GM20431 (cell line): ENCODE measurements around the gene ATP11B.

ENCODE experiments used
- in situ Hi-C: fragments of 300-500 bp; cut with MseI, MboI; formaldehyde crosslinking; loops from one replicate; pipeline ENCODE4 v1.15.0; 2020; ENCODE audit warnings: low sequenced_read_pairs; ENCODE audit not compliant: unreplicated experiment

ATP11B gene

DNA sequence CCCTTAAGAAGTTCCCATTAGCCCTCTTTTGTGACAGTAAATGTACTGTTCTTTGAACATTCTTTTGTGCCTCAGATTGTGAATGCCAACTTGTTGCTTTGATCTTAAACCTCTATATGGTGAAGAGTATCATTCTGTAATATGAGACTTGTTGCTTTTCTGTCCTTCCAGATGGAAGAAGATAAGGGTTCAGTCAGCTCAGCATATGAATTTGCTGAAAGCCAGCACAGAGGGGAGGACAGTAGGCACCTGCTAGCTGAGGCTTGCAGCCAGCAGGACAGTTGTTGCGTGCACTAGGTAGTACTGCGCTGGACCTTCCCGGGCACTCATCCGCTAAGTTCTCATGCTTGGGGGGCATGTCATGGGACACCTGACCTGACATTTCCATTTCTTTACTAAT is 112.3 kb downstream of the ATP11B start:
- in situ Hi-C loops = no loop called here

DNA sequence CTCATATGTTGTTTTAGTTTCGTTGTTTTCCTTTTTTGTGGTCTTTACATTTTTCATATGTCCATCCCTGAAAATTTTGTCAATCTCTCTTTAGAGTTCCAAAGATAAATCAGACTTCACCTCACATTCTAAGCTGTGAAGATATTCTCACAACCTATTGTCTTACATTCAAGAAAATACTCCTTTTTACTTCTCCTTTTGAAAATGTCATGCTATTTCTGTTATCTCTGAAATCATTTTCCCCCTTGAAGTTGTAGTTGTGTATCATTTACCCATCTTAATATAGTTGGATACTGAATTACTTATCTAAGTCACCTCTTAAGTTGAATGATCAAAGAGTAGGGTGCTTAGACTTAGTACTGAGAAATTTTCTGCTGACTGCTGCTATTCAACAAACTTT is 112.7 kb downstream of the ATP11B start:
- in situ Hi-C loops = no loop called here

DNA sequence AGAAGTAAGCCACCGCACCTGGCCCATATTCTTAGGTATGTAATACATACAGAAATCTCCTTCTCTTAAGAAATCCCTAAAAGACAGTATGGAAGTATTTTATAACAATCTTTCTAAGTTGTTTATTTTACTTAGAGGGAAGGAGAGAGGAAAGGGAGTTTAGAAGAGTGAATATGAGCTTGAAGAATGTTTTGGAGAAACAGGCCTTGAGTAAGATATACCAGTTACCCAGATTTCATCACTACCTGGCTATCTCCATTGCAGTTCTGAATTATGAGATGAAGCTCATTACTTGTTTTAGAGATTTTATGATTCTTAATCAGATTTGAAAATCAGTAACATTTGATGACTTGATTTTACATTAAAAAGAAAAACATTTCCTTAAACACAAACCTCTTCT is 115.2 kb downstream of the ATP11B start:
- in situ Hi-C loops = no loop called here

DNA sequence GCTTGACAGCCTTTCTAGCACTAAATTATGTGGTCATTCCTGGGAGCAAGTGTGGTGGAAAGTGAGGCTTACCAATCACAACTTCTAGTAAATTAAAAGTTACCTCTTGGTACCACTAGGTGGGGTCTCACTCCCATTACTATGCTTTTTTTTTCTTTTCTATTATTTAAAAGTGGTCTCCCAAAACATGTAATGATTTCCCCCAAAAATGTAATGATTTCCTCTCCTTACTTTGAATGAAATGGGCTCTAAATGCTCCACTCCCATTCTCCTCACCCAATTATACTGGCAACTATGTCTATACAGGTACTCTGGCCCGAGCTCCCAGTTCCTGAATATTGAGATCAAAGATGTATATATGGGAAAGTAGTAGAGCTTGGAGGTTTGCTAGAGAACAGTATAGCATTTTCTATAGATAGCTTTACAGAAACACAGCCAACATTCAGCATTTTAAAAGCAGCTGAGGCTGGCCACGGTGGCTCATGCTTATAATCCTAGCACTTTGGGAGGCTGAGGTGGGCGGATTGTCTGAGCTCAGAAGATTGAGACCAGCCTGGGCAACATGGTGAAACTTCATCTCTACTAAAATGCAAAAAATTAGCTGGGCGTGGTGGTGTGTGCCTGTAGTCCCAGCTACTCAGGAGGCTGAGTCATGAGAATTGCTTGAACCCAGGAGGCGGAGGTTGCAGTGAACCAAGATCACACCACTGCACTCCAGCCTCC is 116.2 kb downstream of the ATP11B start:
- in situ Hi-C loops = no loop called here

DNA sequence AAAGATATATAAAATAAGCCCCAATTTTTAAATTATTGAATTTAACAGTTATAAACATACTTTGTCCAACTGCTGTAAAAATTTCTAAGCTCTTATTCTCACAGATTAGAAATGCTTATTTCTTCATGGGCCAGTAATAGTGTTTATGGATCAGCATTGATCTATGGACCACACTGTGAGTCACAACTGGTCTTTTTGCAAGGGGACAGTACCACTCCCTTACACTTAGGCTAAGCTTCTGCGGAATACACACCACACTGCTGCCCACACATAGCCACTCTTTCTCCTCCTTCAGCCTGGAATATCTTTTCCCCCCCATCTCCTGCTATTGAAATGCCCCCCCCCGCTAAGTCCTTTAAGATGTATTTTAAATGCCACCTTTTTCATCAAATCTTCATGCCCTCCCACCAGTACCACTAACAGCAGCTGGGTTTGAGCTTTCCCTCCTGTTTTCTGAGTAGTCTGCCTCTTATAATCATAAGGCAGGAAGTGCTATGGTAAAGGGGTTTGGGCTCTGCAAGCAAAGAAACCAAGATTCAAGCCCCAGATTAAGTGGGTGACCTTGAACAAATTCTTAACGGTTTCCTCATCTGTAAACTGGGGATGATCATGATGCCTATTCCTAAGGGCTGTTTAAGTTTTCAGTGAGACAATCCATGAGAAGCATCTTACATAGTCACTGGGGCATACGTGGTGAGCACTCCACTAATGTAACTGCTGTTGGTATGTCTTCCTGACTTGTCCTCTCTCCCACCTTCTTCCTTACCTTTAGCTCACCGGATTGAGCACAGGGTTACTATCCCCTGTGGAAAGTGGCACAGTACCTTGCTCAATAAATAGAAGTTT is 117.9 kb downstream of the ATP11B start:
- in situ Hi-C loops = no loop called here

DNA sequence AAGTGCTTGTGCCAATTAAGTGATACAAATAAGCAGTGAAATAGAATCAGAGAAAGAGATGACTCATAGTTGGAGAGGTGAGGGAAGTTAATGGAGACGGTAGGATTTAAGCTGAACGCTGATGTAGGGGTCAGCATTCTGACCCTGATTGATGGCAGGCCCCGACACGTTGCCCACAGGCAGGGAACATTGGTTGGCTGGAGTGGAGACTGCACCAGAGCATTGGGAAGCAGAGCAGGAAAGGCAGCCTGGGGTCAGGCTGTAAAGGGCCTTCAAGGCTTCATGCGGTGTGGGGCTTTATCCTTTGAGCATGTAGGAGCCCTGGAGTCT is 118.4 kb downstream of the ATP11B start:
- in situ Hi-C loops = no loop called here

DNA sequence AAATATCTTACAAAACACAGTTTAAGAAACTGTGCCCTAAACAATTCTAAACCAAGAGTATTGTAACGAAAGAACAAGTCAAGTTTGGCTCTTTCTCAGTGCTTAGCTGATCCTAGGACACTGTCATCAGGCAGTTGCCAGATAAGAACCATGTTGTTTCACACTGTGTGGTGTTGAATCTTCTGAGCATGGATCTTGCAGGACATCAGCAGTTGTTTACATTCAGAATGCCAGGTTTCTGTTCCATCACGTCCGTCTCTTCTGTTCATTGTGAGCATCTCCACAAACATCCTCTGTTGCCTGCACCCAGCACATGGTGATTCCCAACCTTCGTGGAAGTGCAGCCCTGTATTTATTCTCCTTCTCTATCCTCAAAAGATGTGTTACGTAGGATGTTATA is 119.2 kb downstream of the ATP11B start:
- in situ Hi-C loops = no loop called here

DNA sequence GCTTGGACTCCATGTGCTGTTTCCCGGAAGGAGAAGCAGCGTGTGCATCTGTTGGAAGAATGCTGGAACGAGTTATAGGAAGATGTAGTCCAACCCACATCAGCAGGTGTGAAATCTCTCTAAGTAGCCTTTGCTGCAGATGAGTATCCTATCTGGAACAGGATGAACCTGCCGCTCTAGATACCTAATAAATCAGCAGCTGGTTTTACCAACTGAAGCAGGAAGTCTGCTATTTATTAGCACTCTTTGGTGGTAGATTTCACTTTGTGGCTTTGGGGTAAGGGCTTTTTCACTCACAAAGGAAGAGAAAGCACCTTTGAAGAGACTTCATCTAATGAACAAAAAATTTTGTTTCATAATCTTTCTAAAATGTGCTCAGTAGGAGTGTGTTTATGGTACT is 120.6 kb downstream of the ATP11B start:
- in situ Hi-C loops = no loop called here

DNA sequence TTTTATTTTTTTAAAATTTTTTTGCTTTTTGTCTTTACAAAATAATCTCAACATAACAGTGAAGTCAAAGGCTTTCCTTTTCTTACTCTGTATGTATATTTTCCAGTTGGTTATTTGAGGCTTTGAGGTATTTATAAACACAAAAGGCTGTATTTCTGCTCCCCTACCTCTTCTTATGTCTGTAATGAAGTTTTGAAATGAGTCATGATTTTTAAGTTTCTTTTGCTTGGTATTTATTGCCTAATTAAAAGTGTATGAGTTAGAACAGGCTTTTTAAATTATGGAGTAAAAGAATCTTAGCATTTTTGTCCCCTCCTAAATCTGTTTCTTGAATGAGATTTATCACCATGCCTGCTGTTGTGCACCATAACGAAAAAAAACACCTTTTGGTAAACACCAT is 121.0 kb downstream of the ATP11B start:
- in situ Hi-C loops = no loop called here

DNA sequence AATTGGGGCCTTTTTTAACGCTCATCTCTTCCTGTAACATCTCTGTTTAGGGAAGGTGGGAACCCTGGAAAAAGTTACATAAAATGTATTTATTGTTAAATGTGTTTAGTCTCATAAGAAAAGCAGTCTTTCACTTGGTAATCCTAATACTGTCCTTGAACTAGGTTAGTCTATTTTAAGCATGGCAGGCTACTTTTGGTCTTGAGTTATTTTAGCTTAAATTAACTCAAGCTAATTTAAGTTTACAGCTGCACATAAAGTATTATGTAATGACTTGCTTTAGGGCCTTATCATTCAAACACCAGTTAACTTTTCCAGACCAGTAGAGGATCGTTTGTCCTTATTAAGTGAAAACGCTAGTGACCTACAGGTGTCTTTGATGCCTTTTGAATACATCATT is 123.8 kb downstream of the ATP11B start:
- in situ Hi-C loops = no loop called here

DNA sequence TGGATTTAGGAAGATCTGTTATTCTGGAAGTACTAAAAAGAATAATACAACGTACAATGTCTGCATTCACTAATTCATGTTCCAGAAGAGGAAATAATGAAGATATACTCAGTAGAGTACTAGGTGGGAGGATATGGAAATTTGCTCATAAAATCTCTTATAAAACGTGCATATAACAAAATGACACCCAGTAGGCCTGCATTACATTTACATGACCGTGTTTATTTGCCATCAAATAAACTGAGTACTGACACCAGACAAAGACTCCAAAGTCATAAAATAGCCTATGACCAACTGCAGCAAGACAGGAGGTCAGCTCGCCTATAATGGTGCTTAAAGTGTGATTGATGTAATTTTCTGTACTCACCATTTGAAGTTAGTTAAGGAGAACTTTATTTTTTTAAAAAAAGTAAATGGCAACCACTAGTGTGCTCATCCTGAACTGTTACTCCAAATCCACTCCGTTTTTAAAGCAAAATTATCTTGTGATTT is 126.6 kb downstream of the ATP11B start:
- in situ Hi-C loops = no loop called here

DNA sequence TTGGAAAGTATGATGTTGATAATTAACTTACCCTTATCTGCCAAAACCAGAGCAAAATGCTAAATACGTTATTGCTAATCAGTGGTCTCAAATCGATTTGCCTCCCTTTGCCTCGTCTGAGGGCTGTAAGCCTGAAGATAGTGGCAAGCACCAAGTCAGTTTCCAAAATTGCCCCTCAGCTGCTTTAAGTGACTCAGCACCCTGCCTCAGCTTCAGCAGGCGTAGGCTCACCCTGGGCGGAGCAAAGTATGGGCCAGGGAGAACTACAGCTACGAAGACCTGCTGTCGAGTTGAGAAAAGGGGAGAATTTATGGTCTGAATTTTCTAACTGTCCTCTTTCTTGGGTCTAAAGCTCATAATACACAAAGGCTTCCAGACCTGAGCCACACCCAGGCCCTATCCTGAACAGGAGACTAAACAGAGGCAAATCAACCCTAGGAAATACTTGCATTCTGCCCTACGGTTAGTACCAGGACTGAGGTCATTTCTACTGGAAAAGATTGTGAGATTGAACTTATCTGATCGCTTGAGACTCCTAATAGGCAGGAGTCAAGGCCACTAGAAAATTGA is 127.3 kb downstream of the ATP11B start:
- in situ Hi-C loops = no loop called here

DNA sequence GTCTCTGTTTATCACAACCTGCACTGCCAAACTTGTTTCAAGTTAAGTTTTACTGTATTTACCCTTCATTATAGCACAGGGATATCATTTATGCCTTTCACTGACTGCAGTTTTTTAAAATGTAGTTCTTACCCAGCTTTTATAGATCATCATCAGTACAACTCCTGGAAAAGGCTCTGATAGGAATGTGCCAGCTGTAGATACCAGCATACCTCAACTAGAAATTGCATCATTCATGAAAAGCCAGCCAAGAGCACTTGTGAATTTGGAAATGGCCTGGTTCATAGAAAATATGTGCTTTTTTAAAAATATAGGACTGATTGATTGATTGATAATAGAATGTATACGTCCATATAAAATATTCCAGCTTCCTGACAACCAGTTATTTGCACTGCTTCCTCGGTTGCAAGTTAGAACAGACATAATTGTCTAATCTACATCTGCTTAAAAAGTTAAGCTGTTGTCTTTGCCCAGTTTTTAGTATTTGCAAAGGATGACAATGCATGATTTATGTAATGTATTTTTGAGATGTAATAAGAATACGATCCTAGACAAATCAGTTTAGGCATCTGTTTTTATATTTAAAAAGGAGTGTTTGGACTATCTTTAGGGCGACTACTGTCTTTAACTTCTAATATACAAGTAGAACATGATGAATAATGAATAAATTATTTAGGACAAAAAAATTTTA is 128.5 kb downstream of the ATP11B start:
- in situ Hi-C loops = no loop called here

DNA sequence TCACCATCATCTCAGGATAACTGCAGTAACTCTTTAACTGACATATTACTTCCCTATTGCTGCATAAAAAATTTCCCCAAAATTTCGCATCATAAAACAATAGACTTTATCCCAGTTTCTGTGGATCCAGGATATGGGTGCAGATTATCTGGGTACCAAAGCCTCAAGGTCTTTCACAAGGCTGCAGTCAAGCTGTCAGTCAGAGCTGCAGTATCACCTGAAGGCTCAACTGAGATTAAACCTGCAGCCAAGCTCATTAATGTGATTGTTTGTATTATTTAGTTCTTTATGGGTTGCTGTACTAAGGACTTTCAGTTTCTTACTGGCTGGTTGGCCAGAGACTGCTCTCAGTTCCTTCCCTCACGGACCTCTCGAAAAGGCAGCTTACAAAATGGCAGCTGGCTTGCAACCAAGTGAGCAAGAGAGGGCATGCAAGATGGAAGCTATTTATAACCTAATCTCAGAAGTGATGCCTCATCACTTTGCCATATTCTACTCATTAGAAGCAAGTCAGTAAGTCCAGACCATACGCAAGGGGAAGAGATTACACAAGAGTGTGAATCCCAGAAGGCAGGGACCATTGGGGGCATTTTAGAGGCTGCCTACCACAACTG is 132.1 kb downstream of the ATP11B start:
- in situ Hi-C loops = no loop called here

DNA sequence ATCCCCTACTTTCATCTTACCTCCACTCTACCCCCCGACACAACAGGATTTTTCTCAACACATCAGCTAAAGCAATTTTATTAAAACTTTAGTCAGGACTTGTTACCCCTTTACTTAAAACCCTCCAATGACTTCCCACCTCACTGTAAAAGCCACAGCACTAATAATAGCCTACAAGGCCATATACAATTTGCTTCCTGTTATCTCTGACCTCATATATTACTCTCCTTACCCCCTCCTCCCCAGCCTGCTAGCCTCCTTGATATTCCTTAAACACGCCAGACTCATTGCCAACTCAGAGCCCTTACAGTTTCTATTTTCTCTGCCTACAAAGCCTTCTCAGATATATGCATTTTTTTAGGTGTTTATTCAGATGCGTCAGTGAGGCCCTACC is 132.6 kb downstream of the ATP11B start:
- in situ Hi-C loops = no loop called here

DNA sequence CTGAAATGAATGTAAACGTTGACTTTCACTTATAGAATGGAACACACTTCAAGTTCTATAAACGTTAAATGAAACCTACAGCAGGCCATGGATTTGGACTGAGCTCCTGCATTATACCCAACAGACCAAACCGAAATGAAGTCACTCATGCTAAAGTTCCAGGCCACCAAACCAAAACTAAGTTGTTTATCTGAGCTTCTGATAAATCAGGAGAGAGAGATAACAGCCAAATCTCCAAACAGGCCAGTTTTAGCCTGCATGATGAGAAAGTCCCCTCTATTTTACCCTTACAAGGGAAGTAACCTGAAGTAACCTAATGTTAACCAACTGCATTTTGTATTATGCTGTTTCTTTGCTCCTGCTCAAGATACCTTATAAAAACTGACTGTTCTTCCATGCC is 142.5 kb downstream of the ATP11B start:
- in situ Hi-C loops = no loop called here

DNA sequence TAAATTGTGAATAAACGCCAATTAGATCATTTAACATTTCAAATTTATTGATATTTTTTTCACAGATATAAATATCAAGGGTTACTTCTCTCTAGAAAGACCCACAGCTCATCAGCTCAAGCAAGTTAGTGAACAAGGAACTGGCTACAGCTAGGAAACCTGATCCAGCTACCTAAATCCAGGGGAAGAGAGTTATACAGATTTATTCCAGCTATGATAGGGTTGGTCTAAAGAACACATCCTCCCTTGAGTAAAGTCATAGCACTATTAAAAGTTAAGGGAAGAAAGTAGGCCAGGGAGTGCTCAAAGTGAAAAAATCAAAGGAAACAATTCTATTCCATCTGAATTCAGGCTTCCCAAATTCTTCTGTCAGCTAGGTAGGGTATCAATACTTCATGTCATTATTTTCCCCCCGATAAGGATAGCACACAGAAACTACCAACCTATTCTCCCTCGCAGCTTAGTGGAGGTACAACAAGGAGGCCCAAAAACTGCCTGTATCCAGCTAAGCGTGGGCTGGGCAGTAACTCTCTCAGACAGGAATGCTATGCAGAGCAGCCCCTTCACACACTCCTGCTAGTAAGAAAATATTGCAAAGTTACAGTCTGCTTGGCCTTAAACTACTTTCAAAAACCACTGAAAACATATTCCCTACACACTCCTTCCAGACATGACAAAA is 143.1 kb downstream of the ATP11B start:
- in situ Hi-C loops = no loop called here

DNA sequence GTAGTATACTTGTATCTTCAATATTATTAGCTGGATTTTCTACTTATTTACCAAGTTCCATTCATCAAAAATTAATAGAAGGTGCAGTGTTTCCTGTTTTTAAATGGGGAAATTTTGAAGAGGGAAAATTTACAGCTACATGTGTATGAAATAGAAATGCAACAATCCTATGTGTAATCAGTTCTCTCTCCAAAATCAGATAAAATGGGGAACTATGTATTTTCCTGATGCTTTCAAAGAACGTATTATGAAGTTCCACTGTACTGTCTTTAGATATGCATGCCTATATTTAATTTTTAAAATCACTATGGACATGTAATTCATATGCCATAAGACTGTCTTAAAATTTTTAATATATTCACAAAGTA is 143.6 kb downstream of the ATP11B start:
- in situ Hi-C loops = no loop called here

DNA sequence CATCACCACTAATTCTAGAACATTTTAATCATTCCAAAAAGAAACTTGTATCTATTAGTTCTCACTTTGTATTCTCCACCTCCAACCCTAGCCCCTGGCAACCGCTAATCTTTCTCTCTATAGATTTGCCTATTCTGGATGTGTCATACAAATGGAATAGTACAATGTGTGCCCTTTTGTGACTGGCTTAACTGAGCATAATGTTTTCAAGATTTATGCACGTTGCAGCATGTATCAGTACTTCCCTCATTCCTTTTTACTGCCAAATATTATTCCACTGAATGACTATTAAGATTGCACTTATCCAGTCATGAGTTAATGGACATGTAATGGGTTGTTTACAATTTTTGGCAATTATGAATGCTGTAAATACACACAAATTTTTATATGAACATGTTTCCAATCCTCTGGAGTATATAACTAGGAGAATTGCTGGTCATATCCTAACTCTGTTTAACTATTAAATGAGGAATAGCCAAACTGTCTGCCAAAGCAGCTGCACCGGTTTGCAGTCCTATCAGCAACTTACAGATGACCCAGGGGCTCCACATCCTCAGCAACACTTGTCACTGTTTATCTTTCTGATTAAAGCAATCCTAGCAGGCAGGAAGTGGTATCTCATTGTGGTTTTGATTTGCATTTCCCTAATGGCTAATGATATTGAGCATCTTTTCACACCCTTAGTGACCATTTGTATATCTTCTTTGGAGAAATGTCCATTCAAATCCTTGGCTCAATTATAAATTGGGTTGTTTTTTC is 144.2 kb downstream of the ATP11B start:
- in situ Hi-C loops = no loop called here
